HUDEP-2 (cell line): Measurements from ENCODE around the gene CHP2.
"Not testable (repeated sequence)": the region's sequence is repeated elsewhere in the genome, so short reads cannot be mapped to it uniquely, and the experiment has no call there.

Experiments
- DNase-seq, 76 experiments: peaks; one replicate each; lab custom pipeline; 2025; ENCODE audit not compliant: unreplicated experiment in 76 of 76; lab: John Stamatoyannopoulos, UW

CHP2 gene

GRCh38 chr16:23754594-23755483 lies at the start of gene CHP2:
CHP2 (plus strand) TSS chr16:23755026; CDS start chr16:23755050, 24 bp downstream.
- no peak for DNase-seq

- no peak for DNase-seq
Observed at GRCh38 chr16:23705517-23705902, 49.3 kb upstream of the CHP2 start.

GRCh38 chr16:23706439-23706838 lies 48.4 kb upstream of the CHP2 start:
- no peak for DNase-seq

GRCh38 chr16:23709536-23709935 lies 45.3 kb upstream of the CHP2 start:
- no peak for DNase-seq

- no peak for DNase-seq
Observed at GRCh38 chr16:23710008-23710407, 44.8 kb upstream of the CHP2 start.

- DNase-seq = no peak
Observed at GRCh38 chr16:23710504-23710903, 44.3 kb upstream of the CHP2 start.

GRCh38 chr16:23711785-23712184 lies 43.0 kb upstream of the CHP2 start:
- no peak for DNase-seq

- DNase-seq = peak in 1 of 76 experiments; percentile 15
Observed at GRCh38 chr16:23712976-23713375, 41.9 kb upstream of the CHP2 start, which contains the start of gene ERN2. ERN2 (minus strand) TSS chr16:23713222; CDS start chr16:23713187, 35 bp downstream.

- DNase-seq = no peak
Observed at GRCh38 chr16:23716484-23716883, 38.3 kb upstream of the CHP2 start.

GRCh38 chr16:23722613-23723240 lies 32.1 kb upstream of the CHP2 start:
- DNase-seq = not testable (repeated sequence)

GRCh38 chr16:23724096-23724784 lies 30.6 kb upstream of the CHP2 start:
- DNase-seq = no peak

- no peak for DNase-seq
Observed at GRCh38 chr16:23724785-23725131, 30.1 kb upstream of the CHP2 start.

- no peak for DNase-seq
Observed at GRCh38 chr16:23726710-23727109, 28.1 kb upstream of the CHP2 start.

GRCh38 chr16:23728112-23728477 lies 26.7 kb upstream of the CHP2 start:
- DNase-seq = no peak

- DNase-seq = peak in 5 of 76 experiments; percentile 1 to 29 (median 3)
Observed at GRCh38 chr16:23729503-23730424, 25.1 kb upstream of the CHP2 start.

GRCh38 chr16:23734176-23734893 lies 20.5 kb upstream of the CHP2 start:
- no peak for DNase-seq

- not testable (repeated sequence) for DNase-seq
Observed at GRCh38 chr16:23737423-23738028, 17.3 kb upstream of the CHP2 start.

- DNase-seq = no peak
Observed at GRCh38 chr16:23739516-23739915, 15.3 kb upstream of the CHP2 start.

GRCh38 chr16:23741675-23742303 lies 13.0 kb upstream of the CHP2 start:
- no peak for DNase-seq
